ENCODE results near the gene LGMN.

Gene LGMN

GRCh38 chr14:92670643-92671366, 77.6 kb downstream of the LGMN start:
- peak in 1 of 3 donors; percentile 39 for DNase-seq

GRCh38 chr14:92670160-92670559, 78.3 kb downstream of the LGMN start:
- peak in 1 of 3 donors; percentile 54 for DNase-seq

GRCh38 chr14:92668276-92668973, 80.0 kb downstream of the LGMN start:
- DNase-seq = peak in 1 of 3 donors; percentile 12

- no peak for DNase-seq
These were observed 82.2 kb downstream of the LGMN start for GRCh38 chr14:92666251-92666650.

GRCh38 chr14:92665661-92666110, 82.7 kb downstream of the LGMN start:
- peak; percentile 56 to 76 (median 72) for DNase-seq

GRCh38 chr14:92663049-92663448, 85.4 kb downstream of the LGMN start:
- no peak for DNase-seq

GRCh38 chr14:92660571-92660970, 87.9 kb downstream of the LGMN start:
- DNase-seq = no peak

GRCh38 chr14:92659765-92660561, 88.5 kb downstream of the LGMN start:
- peak; percentile 88 to 94 (median 93) for DNase-seq

GRCh38 chr14:92658684-92659083, 89.7 kb downstream of the LGMN start:
- DNase-seq = peak in 1 of 3 donors; percentile 49

GRCh38 chr14:92658160-92658559, 90.3 kb downstream of the LGMN start:
- DNase-seq = no peak

- DNase-seq = peak; percentile 76 to 86 (median 82)
These were observed 90.8 kb downstream of the LGMN start for GRCh38 chr14:92657457-92658142.

GRCh38 chr14:92656306-92657081, 91.9 kb downstream of the LGMN start:
- peak in 2 of 3 donors; percentile 51 to 65 for DNase-seq

- peak; percentile 71 to 76 (median 73) for DNase-seq
These were observed 92.8 kb downstream of the LGMN start for GRCh38 chr14:92655419-92656201.

- peak in 1 of 3 donors; percentile 42 for DNase-seq
These were observed 94.1 kb downstream of the LGMN start for GRCh38 chr14:92654239-92654901.

Data from suppressor macrophage treated with lipopolysaccharide for 1 hour (primary cell).